Spleen (tissue), 7 donors: ENCODE data around the gene RALGAPA1.

Source experiments
- POLR2AphosphoS5 ChIP-seq, 3 donors: sonication (generic); formaldehyde crosslinking; IDR thresholded peaks; one replicate each; pipeline ENCODE4 v1.5.1; 2017; ENCODE audit warnings: antibody characterized with exemption in 3 of 3
- TF ChIP-seq, protein P1 (sequence below), 11 experiments: fragments of 200-600 bp in 7 of 11; fragments of 450-650 bp in 4 of 11; sonication (generic) in 4 of 11; IDR thresholded peaks in 8 of 11; conservative IDR thresholded peaks in 3 of 11; 1 replicate in 7 of 11; 2 replicates in 4 of 11; pipeline versions ENCODE4 v1.4.0 to v1.8.0; 2016 to 2021; ENCODE audit warnings: antibody characterized with exemption in 11 of 11, inconsistent platforms in 4 of 11, mild to moderate bottlenecking in 1 of 11
- donor health status: DM: no; HTN: no; CAD: no; lungs with moderate emphysema.
- donor health status: DM: no; HTN: no; CAD: no.
- donor health status: DM: no; HTN: no; CAD: no.

DNA sequence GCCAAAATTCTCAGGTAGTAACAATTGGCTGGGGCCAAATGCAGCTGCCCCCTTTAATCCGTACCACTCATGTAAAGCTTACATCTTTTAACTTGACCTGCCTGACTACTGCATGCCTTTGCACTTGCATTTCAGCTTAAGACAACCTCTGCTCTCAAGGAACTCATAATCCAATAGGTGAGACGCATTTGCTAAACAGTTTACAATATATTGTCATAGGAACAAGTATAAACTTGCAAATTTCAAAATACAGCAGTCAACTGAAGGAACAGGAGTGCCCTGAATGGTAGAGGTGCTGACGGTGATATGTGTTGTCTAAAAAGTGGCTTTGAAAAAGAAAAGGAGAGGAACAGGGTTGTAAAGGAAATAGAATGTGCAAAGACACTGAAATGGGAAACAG lies 13.4 kb upstream of the RALGAPA1 start:
- TF ChIP-seq, protein P1, sequence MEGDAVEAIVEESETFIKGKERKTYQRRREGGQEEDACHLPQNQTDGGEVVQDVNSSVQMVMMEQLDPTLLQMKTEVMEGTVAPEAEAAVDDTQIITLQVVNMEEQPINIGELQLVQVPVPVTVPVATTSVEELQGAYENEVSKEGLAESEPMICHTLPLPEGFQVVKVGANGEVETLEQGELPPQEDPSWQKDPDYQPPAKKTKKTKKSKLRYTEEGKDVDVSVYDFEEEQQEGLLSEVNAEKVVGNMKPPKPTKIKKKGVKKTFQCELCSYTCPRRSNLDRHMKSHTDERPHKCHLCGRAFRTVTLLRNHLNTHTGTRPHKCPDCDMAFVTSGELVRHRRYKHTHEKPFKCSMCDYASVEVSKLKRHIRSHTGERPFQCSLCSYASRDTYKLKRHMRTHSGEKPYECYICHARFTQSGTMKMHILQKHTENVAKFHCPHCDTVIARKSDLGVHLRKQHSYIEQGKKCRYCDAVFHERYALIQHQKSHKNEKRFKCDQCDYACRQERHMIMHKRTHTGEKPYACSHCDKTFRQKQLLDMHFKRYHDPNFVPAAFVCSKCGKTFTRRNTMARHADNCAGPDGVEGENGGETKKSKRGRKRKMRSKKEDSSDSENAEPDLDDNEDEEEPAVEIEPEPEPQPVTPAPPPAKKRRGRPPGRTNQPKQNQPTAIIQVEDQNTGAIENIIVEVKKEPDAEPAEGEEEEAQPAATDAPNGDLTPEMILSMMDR (IDR thresholded peaks at IDR 0.05 in 8 of 11, conservative IDR thresholded peaks at IDR 0.05 in 3 of 11), result no peak
- TF ChIP-seq POLR2AphosphoS5 (IDR thresholded peaks at IDR 0.05), result no peak
